GM21717 (cell line): ENCODE results near the gene MT1H.
"Not testable (repeated sequence)": the region's sequence is repeated elsewhere in the genome, so short reads cannot be mapped to it uniquely, and the experiment has no call there.

Experiments used
- ATAC-seq: cut with Tn5 transposase; IDR thresholded peaks from one replicate; pipeline ENCODE4 v1.9.1; 2021; ENCODE audit warnings: mild to moderate bottlenecking, moderate library complexity; ENCODE audit not compliant: unreplicated experiment

Gene MT1H

DNA sequence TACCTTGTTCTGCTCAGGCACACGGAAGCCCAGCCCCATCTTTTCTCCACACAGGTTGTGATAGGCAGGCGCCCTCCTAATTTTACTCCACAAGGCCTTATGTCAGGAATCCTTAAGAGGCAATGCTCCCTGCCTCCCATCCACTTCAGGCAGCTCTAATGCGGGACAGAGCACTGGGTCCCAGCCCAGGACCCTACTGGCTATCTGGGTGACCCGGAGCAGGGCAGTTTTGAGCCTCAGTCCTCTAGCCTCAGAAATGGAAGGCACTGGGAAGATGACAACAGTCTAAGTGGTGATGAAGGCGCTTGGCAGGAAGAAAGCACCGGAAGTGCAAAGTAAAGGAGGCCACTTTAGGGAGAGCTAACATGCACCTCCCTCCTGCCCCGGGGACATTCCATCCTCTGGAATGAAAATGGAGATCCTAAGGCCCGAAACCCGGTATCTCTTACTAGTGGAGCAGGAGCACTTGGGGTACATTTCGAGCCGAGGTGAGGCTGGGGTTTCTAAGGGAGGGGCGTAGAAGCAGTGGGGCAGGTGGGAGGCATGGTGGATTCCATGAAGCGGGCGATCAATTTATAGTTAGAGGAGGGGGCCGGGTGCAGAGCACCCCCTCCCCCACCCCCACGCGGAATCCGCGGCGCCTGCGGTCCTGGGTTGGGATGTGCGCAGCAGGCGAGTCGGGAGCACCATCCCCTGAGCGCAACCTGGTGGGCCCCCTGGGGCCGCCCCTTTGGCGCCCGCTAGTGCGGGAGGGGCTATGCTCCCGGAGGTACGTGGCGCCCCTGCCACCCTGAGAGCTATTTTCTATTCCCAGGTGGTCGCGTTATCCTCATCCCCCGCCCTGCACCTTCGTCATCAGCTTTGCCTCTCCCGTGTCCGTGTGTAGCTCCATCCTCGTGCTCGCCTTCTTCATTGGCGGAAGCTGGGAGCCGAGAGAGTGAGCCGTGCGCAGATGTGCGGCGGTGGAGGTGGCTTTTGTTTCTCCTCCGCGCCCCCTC is 7.0 kb upstream of the MT1H start:
- no peak for ATAC-seq

GRCh38 chr16:56664506-56664905 is 5.1 kb upstream of the MT1H start:
- no peak for ATAC-seq

- ATAC-seq: not testable (repeated sequence)
Observed at GRCh38 chr16:56665286-56666261, 4.0 kb upstream of the MT1H start.

GRCh38 chr16:56667581-56668571 is 1.7 kb upstream of the MT1H start, which contains the start of gene MT1G:
Gene MT1G, minus strand, starts transcription at chr16:56668065. Its CDS starts 72 bp downstream, at chr16:56667993.
- no peak for ATAC-seq

DNA sequence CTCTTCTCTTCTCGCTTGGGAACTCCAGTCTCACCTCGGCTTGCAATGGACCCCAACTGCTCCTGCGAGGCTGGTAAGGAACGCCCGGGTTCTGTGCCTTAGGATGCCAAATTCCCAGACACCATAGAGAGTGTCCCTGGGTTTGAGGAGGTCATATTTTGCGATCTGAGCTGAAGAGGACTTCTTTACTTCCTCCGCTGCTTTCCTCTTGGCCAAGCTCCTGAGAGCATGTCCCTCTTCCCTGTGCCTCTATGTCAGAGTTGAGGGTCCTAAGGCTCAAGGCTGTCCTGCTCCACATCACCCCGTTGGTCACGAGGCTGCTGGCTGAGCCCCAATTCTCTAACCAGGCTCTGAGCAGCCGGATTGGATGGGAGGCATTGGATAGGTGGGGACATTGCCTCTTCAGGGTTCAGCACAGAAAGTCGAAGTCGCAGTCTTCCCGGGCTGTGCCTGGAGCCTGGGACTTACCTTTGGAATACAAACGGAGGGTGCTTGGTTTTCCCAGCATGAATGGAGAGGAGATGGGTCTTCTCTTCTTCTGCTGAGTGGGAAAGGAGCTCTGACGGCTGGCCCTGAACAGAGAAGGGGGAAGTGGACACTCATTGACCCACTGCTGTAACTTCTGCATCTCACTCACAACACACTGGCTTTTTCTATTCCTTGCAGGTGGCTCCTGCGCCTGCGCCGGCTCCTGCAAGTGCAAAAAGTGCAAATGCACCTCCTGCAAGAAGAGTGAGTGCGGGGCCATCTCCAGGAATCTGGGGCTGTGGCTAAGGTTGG is 416 bp downstream of the MT1H start:
- no peak for ATAC-seq

DNA sequence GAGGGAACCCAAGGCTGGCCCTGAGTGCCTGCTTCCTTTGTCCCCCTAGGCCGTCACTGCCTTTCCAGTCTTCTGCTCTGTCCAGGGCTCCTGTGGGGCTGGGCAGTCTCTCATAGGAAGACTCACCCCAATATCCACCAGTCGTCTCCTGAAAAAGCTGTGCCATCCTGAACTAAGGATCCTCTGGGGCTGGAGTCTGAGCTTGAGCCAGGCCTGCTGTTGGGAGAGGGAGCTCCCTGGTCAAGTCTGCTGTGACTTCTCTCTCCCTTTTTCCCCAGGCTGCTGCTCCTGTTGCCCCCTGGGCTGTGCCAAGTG is 963 bp downstream of the MT1H start:
- ATAC-seq: no peak

GRCh38 chr16:56671691-56672090 is 2.1 kb downstream of the MT1H start:
- ATAC-seq: not testable (repeated sequence)

- ATAC-seq: not testable (repeated sequence)
Observed at GRCh38 chr16:56672171-56672570, 2.6 kb downstream of the MT1H start.

- ATAC-seq: no peak
Observed at GRCh38 chr16:56672761-56673536, 3.3 kb downstream of the MT1H start.

DNA sequence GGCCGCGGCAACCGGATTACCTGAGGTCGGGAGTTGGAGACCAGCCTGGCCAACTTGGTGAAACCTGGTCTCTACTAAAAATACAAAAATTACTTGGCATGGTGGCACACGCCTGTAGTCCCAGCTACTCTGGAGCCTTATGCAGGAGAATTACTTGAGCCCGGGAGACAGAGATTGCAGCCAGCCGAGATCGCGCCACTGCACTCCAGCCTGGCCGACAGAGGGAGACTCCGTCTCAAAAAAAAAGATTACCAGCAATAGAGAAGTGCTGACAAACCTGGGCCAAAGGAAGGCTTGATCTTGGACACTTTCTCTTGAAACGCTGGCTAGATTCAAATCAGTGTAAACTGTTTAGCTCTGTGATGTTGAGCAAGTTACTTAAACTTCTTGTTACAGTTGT is 4.3 kb downstream of the MT1H start:
- ATAC-seq: no peak

DNA sequence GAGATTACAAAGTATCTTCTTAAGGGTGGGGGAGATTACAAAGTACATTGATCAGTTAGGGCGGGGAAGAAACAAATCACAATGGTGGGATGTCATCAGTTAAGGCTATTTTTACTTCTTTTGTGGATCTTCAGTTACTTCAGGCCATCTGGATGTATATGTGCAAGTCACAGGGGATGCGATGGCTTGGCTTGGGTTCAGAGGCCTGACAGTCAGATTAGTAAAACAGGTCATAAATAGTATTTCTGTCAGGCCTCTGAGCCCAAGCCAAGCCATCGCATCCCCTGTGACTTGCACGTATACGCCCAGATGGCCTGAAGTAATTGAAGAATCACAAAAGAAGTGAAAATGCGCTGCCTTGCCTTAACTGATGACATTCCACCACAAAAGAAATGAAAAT is 5.0 kb downstream of the MT1H start:
- ATAC-seq: not testable (repeated sequence)

DNA sequence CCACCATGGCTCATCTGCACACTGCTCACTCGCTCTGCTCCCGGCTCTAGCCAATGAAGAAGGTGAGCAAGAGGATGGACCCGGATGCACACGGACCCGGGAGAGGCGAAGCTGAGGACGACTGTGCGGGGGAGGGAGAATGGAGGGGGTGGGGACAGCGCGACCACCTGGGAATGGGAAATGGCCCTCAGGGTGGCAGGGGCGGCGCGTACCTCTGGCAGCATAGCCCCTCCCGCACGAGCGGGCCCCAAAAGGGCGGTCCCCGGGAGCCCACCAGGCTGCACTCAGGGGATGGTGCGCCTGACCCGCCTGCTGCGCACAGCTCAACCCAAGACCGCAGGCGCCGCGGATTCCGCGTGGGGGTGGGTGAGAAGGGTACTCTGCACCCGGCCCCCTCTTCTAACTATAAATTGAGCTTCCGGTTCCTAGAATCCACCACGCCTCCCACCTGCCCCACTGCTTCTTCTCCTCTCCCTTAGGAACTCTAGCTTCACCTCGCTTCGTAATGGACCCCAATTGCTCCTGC is 6.1 kb downstream of the MT1H start:
- ATAC-seq: no peak

DNA sequence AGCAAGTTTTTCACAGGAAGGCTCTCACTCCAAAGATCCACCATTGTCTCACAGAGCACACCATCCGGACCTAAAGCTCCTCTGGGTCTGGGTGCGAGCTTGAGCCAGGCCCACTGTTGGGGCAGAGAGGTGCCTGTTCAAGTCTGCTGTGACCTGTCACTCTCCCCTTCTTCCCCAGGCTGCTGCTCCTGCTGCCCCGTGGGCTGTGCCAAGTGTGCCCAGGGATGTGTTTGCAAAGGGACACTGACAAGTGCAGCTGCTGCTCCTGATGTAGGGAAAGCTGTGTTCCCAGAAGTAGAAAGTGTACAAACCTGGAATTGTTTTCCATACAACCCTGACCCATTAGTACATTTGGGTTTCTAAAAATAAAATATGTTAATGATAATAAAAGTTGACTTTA is 7.9 kb downstream of the MT1H start:
- ATAC-seq: no peak

- no peak for ATAC-seq
Observed at GRCh38 chr16:56679078-56679730, 9.6 kb downstream of the MT1H start.

GRCh38 chr16:56679818-56680217 is 10.2 kb downstream of the MT1H start:
- no peak for ATAC-seq

GRCh38 chr16:56681939-56682702 is 12.5 kb downstream of the MT1H start, which contains the start of gene MT1X:
Gene MT1X, plus strand, starts transcription at chr16:56682470. Its CDS starts 71 bp downstream, at chr16:56682541.
- peak; percentile 98 for ATAC-seq
